ENCODE data around the gene ZWINT. TPM values are rescaled to one million over a fixed set of nuclear protein-coding genes. Genes with fewer than 3 reads are reported as not detected.

ZWINT gene
- 10 to 100 TPM in 1 of 4 donors, 1 to 10 TPM in 3; 5.2 to 21.9 (median 6.9) TPM for total RNA-seq

DNA sequence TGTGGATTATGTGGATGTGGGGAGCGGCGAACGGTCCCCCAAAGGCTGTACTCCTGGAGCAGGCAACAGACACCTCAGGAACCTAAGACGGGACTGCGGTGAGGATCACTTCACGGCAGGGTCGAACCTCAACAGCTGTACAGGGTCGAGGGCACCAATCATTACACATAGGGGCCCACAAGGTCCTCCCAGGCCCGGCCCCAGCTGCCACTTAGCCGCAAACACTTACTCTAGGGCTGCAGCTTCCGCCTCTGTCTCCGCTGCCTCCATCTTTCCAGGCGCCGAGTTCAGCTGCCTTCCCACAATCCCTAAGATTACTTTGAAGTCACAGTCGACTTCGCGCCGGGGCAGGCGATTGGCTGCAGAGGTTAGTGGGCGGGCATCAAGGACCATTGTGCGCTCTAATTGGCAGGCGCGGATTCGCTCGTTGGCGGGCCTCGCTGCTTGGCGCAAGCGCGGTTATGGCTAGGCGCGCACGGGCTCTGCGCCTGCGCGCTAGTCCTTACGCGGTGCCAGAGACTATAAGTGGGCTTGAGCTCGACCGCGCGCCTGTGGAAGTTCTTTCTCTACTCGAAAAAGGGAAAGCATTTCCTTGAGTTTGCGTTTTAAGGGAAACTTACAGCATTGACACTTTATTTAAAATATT, at the start of gene ZWINT:
Gene ZWINT (minus strand): TSS at position 293 of the 646 bp plus-strand sequence. CDS start 23 bp downstream, at position 270.
- TF ChIP-seq EP300 (IDR thresholded peaks at IDR 0.05; ENCODE audit: low read depth) (no peak), POLR2AphosphoS5 (IDR thresholded peaks at IDR 0.05) (peak; percentile 59 to 68 (median 59)), POLR2A (IDR thresholded peaks at IDR 0.05) (peak; percentile 51)
- TF ChIP-seq, protein P1, sequence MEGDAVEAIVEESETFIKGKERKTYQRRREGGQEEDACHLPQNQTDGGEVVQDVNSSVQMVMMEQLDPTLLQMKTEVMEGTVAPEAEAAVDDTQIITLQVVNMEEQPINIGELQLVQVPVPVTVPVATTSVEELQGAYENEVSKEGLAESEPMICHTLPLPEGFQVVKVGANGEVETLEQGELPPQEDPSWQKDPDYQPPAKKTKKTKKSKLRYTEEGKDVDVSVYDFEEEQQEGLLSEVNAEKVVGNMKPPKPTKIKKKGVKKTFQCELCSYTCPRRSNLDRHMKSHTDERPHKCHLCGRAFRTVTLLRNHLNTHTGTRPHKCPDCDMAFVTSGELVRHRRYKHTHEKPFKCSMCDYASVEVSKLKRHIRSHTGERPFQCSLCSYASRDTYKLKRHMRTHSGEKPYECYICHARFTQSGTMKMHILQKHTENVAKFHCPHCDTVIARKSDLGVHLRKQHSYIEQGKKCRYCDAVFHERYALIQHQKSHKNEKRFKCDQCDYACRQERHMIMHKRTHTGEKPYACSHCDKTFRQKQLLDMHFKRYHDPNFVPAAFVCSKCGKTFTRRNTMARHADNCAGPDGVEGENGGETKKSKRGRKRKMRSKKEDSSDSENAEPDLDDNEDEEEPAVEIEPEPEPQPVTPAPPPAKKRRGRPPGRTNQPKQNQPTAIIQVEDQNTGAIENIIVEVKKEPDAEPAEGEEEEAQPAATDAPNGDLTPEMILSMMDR (IDR thresholded peaks at IDR 0.05), result no peak
- peak within 1 kb of the TSS; percentile 60 to 79 (median 70) for H3K27ac ChIP-seq
- no peaks in the 10 kb centered on the region for H3K9me3 ChIP-seq
- no peaks in the 10 kb centered on the region for H3K36me3 ChIP-seq
- in situ Hi-C loops (cut with MboI; ENCODE audit: low pct_ligation_motif_present in 1 of 4, low pct_unique_long_range_greater_than_20kb in 1 of 4, low sequenced_read_pairs in 3 of 4), result no loop called here
- intact Hi-C loops (cut with DNase I; ENCODE audit: low total_unique reads), result no loop called here
- H3K27me3 ChIP-seq, result no peaks in the 10 kb centered on the region
- peaks cover 0 to 16% (median 11%) of the 10 kb centered on the region in 4 donors for H3K4me1 ChIP-seq
- H3K4me3 ChIP-seq, result peak within 1 kb of the TSS; percentile 58 to 84 (median 63)
- 0% methylated on average over 6 to 44 of the region's 44 CpGs for WGBS, 2 donors (ENCODE audit: low coverage in 1 of 2)
- peak; percentile 96 for DNase-seq

GRCh38 chr10:56383806-56384205, 22.7 kb upstream of the ZWINT start:
- Histone ChIP-seq H3K27me3 (no peaks in the 10 kb centered on the region), H3K9me3 (peaks cover 0 to 2% of the 10 kb centered on the region in 2 donors), H3K36me3 (no peaks in the 10 kb centered on the region), H3K27ac (no peak overlapping the region), H3K4me1 (no peaks in the 10 kb centered on the region), H3K4me3 (no peak overlapping the region)
- intact Hi-C loops (cut with DNase I; ENCODE audit: low total_unique reads) (no loop called here), in situ Hi-C loops (cut with MboI; ENCODE audit: low pct_ligation_motif_present in 1 of 4, low pct_unique_long_range_greater_than_20kb in 1 of 4, low sequenced_read_pairs in 3 of 4) (no loop called here)
- DNase-seq, result no peak
- TF ChIP-seq POLR2AphosphoS5 (IDR thresholded peaks at IDR 0.05) (no peak), EP300 (IDR thresholded peaks at IDR 0.05; ENCODE audit: low read depth) (no peak)
- TF ChIP-seq, protein P1 (IDR thresholded peaks at IDR 0.05), result no peak

GRCh38 chr10:56370217-56371113, 9.4 kb upstream of the ZWINT start:
- TF ChIP-seq POLR2AphosphoS5 (IDR thresholded peaks at IDR 0.05) (no peak), EP300 (IDR thresholded peaks at IDR 0.05; ENCODE audit: low read depth) (no peak), POLR2A (IDR thresholded peaks at IDR 0.05) (no peak)
- TF ChIP-seq, protein P1 (IDR thresholded peaks at IDR 0.05), result no peak
- no peak for DNase-seq
- Histone ChIP-seq H3K36me3 (no peaks in the 10 kb centered on the region), H3K4me3 (no peak overlapping the region), H3K9me3 (peaks cover 15 to 16% of the 10 kb centered on the region in 2 donors), H3K4me1 (no peaks in the 10 kb centered on the region), H3K27ac (no peak overlapping the region), H3K27me3 (no peaks in the 10 kb centered on the region)
- intact Hi-C loops (cut with DNase I; ENCODE audit: low total_unique reads), result no loop called here
- whole genome bisulfite sequencing, 2 donors (ENCODE audit: low coverage in 1 of 2), result 92 to 93% methylated on average over 7 of the region's 7 CpGs
- in situ Hi-C loops (cut with MboI; ENCODE audit: low pct_ligation_motif_present in 1 of 4, low pct_unique_long_range_greater_than_20kb in 1 of 4, low sequenced_read_pairs in 3 of 4), result no loop called here

DNA sequence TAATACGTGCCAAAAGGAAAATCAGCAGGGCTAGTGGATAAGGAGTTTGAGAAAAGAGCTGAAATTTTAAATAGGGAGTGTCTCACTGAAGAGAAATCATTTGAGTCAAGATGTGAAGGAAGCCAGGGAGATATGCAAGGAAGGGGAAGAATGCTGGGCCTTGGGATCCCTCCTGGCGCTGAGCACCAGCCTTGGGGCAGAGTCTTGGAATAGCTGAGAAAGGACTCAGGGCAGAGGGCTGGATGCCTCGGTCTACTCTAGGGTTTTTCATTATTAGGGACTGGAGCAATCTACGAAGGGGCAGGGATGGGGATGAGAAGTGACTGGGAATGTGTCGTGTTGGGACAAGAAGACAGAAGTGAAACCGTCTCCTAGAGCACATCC, 484 bp downstream of the ZWINT start:
- WGBS, 2 donors (ENCODE audit: low coverage in 1 of 2), result 7 to 8% methylated on average over 3 to 6 of the region's 6 CpGs
- intact Hi-C loops (cut with DNase I; ENCODE audit: low total_unique reads), result no loop called here
- peak overlapping the region; percentile 58 to 84 (median 63) for H3K4me3 ChIP-seq
- in situ Hi-C loops (cut with MboI; ENCODE audit: low pct_ligation_motif_present in 1 of 4, low pct_unique_long_range_greater_than_20kb in 1 of 4, low sequenced_read_pairs in 3 of 4), result no loop called here
- no peaks in the 10 kb centered on the region for H3K36me3 ChIP-seq
- H3K9me3 ChIP-seq, result no peaks in the 10 kb centered on the region
- TF ChIP-seq POLR2A (IDR thresholded peaks at IDR 0.05), result no peak
- no peak for DNase-seq
- no peaks in the 10 kb centered on the region for H3K27me3 ChIP-seq
- peaks cover 0 to 16% (median 11%) of the 10 kb centered on the region in 4 donors for H3K4me1 ChIP-seq
- H3K27ac ChIP-seq, result peak overlapping the region in 3 of 4 donors; percentile 46 to 56 (median 53)

Measured in transverse colon (tissue), 4 donors.